Smooth muscle cell of the brain vasculature (primary cell): Measurements from ENCODE around the gene TMEM232.

Source experiments
- DNase-seq: peaks from one replicate; pipeline ENCODE4 v3.0.0-alpha.2; 2012; ENCODE audit warnings: low read depth, low spot score

The TMEM232 gene

GRCh38 chr5:110402562-110402961, 323.9 kb downstream of the TMEM232 start:
- no peak for DNase-seq

- DNase-seq = no peak
Observed at GRCh38 chr5:110401881-110402280, 324.6 kb downstream of the TMEM232 start.

GRCh38 chr5:110398951-110399350, 327.5 kb downstream of the TMEM232 start:
- no peak for DNase-seq

- DNase-seq = no peak
Observed at GRCh38 chr5:110397281-110397680, 329.2 kb downstream of the TMEM232 start.

- DNase-seq = no peak
Observed at GRCh38 chr5:110386782-110387181, 339.7 kb downstream of the TMEM232 start.

- DNase-seq = no peak
Observed at GRCh38 chr5:110383231-110383630, 343.2 kb downstream of the TMEM232 start.

- no peak for DNase-seq
Observed at GRCh38 chr5:110377943-110378342, 348.5 kb downstream of the TMEM232 start.

- no peak for DNase-seq
Observed at GRCh38 chr5:110377361-110377760, 349.1 kb downstream of the TMEM232 start.

- no peak for DNase-seq
Observed at GRCh38 chr5:110376281-110376951, 350.1 kb downstream of the TMEM232 start.

GRCh38 chr5:110371725-110372041, 354.8 kb downstream of the TMEM232 start:
- DNase-seq = no peak

GRCh38 chr5:110371011-110371724, 355.3 kb downstream of the TMEM232 start:
- DNase-seq = no peak
